ENCODE data around the gene TMC3.
A peak's percentile ranks its signal among the peaks of the same experiment; 100 is the strongest.
"Not testable (repeated sequence)": the region's sequence is repeated elsewhere in the genome, so short reads cannot be mapped to it uniquely, and the experiment has no call there.

TMC3 gene

DNA sequence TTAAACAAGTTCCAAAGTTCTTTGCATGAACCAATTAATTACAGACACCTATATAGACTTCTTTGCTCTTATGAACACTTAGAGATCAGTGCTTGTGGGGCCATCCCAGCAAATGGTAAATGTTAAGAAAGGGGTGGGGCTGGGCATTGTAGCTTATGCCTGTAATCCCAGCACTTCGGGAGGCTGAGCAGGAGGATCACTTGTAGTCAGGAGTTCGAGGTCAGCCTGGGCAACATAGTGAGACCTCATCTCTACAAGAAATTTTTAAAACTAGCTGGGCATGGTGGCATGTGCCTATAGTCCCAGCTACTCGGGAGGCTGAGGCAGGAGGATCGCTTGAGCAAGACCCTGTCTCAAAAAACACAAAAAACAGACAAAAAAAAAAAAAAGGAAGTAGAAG lies 30.6 kb downstream of the TMC3 start:
- ATAC-seq, result no peak

DNA sequence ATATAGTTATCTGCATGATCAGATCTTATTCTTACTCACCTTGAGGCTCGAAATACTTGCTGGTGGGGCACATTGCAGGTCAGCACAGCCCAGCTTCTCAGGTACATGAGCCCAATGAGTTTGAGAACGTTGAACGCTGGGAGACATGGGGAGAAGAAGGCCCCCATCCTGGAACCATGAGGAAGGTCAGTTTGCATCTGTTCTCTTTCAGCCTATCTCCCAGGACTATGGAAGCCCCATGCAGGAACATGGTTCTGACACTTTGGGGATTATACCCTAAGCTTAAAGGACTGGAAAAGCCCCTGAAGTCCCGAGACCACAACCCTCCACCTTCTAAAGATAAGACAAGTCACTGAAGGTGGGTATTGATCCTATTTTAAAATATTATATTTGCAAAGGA lies 32.7 kb downstream of the TMC3 start:
- ATAC-seq, result no peak

DNA sequence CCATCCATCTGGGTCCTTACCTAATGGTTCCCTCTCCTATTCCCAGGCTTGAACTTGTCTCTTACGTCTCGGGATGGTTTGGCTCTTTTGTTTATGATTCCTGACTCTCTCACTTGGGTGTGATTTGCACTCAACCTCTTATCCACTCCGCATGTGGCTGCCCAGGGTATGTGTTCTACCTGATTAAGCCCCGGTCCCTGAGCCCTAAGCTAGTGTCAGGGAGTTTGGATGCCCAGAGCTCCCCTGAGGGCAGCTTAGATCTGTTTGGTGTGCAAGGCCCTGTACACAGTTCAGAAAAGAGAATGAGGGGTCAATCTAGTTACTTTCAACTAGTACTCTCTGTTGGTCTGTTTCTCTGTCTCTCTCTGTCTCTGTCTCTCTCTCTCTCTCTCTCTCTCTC lies 34.2 kb downstream of the TMC3 start:
- ATAC-seq, result no peak

GRCh38 chr15:81339321-81339720 lies 34.7 kb downstream of the TMC3 start:
- no peak for ATAC-seq

GRCh38 chr15:81338170-81339007 lies 35.6 kb downstream of the TMC3 start:
- ATAC-seq, result no peak

GRCh38 chr15:81337713-81338157 lies 36.3 kb downstream of the TMC3 start:
- ATAC-seq, result no peak

DNA sequence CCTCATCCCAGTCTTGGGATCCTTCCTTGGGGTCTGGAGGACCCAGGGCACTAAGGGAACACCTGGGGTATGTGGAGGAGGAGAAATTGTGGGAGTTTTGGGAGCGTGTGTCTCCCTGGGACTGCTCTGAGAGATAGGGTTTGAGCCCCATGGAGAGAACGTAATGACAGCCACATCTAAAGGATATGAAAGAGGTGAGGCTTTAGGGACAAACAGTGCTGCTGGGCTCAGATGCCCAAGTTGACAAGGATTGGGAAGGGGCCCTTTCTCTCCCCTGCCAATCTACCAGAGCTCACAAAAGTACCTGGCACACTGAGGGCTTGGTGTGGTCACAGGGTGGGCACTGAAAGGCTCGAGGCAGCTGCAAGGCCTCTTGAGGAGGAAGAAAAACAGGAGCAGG lies 36.8 kb downstream of the TMC3 start:
- no peak for ATAC-seq

- peak; percentile 44 to 51 for ATAC-seq
Observed at GRCh38 chr15:81336568-81336967, 37.4 kb downstream of the TMC3 start.

GRCh38 chr15:81335631-81336030 lies 38.4 kb downstream of the TMC3 start:
- ATAC-seq, result no peak

DNA sequence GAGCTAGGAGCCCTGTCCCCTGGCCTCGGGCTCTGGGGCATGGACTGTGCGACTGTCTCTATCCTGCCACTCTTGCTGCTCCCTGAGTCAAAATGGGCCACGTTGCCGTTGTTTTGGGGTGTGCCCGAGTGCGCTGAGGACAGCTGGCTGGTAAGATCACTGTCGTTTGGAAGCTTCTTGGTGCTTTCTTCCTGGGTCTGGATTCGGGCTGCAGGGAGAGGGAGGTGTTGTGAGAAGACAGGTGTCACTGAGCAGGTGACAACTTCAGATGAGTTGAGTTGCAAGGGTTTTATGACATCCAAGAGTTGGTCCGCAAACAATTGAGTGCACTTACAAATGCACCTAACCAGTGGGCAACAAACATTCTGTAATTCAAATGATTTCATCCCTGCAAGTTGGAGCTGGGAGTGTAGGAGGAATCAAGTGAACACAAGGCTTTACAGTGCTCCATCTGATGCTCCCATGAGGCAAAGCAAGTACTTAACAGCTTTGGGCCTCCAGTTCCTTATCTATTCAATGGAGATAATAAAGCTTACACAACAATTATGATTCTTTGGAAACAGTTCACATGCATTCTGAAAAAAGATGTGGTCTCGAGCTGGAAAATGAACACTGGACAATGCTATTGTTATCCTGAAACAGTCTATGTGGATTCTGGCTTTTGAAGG lies 39.1 kb downstream of the TMC3 start:
- ATAC-seq, result no peak

DNA sequence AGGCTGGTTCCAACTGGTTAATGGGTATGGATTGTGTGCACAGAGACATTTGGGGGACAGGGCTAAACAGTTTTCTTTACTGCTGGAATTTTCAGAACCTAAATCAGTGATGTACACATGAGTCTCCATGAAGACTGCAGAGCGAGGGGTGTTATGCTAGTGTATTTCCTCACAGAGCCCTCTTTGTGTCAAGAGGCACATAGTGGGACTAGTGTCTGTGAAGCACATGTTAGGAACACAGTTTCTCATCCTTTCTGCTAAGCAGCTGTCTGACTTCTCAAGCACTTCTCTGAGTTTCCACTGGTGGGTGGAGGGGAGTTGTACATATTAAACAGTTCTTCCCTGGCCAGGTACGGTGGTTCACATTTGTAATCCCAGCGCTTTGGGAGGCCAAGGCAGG lies 40.6 kb downstream of the TMC3 start:
- ATAC-seq, result no peak

DNA sequence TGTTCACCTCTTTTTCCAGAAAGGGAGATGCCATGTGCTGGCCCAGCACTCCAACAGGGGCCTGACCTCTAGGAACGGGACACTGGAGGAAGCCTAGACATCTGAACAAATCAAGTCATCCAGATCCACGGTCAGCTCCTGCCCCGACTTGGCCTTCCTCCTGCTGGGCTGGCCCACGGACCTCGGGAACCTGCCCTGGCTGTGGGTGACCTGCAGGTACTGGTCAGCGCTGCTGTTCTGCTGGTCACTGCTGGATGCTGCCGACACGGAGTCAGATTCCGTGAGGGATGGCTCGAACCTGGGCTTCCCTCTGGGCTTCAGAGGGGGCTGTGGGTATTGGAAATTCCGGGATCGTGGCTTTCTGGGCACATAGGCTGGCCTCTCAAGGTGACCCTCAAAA lies 41.7 kb downstream of the TMC3 start:
- ATAC-seq, result no peak

DNA sequence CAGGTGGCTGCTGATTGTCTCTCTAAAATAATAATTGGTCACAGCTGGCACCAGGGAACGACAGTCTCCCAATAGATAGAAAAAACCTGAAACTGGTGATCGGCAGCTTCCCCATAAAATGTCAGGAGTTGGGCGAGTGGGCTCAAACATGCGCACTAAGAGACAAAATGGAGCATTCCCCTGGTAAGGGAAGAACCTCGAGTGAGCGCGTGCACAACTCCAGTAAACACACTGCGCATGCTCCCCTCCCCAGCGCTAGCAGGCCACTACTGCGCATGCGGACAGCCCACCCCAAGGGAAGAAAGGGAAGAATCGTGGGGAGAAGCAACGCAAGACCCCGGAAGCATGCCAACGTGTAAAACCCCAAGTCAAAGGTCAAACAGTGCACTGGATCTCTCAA lies 42.4 kb downstream of the TMC3 start:
- no peak for ATAC-seq

- ATAC-seq, result not testable (repeated sequence)
Observed at GRCh38 chr15:81331141-81331540, 42.9 kb downstream of the TMC3 start.

GRCh38 chr15:81330366-81331090 lies 43.5 kb downstream of the TMC3 start:
- no peak for ATAC-seq

GRCh38 chr15:81329446-81329845 lies 44.6 kb downstream of the TMC3 start:
- no peak for ATAC-seq

- ATAC-seq, result no peak
Observed at GRCh38 chr15:81327516-81327915, 46.5 kb downstream of the TMC3 start.

DNA sequence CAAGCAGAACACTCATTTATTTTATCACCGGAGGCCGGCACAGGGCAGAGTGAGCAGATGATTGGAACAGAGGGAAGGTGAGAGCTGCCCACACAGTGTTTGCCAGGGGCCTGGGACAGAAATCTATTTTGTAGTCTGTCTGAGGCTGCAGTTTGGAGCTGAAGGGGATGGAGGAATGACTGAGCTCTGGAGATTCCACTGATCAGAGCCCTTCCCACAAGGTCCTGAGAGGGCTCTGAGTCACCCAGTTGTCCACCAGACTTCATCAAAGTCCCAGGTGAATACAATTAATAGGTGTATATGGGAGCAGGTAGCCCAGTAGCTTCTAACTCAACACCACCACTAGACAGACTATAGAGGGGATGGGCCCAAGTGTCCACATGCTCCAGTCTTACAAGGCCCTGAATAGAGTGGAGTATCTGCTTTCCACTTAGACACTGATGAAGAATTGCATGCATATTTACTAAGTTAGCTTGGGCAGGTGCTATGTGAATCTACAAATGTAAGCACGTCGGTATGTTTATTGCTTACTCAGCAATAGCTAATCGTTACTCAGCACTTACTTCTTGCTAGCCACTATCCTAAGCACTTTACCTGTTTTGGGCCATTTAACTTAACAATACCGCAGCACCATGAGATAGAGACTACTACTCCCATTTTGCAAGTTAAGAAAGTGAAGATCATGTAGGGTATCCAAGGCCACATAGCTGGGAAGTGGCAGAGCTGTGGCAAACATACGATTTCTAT lies 47.4 kb downstream of the TMC3 start:
- no peak for ATAC-seq

GRCh38 chr15:81323944-81324881 lies 49.8 kb downstream of the TMC3 start, which contains the start of gene STARD5:
TSS of gene STARD5 (minus strand) at chr15:81324141. CDS start at chr15:81324099, 42 bp downstream.
- peak; percentile 100 for ATAC-seq

DNA sequence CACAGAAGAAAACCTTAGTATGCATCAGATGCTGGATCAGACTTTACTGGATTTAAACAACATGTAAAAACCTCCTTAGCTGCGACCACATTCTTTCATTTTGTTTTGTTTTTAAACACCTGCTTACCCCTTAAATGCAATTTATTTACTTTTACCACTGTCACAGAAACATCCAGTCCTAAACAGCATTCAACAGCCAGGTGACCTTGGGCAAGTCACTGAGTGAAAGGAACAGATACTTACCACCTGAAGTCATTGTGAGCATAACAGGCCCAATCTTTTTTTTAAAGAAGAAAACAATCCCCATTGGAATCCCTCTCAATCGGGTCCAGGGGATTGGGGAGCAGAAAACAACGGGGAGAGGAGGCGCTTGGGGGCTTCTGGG lies 50.5 kb downstream of the TMC3 start:
- no peak for ATAC-seq

- ATAC-seq, result no peak
Observed at GRCh38 chr15:81322676-81323253, 51.2 kb downstream of the TMC3 start.
